GM23338 (cell line): ENCODE measurements around the gene SYNE3. TPM values are rescaled to one million over a fixed set of nuclear protein-coding genes. Genes with fewer than 3 reads are reported as not detected.

Source experiments
- ATAC-seq: fragments of 200-7000 bp; cut with Tn5 transposase; 3 replicates; pipeline ENCODE4 v1.9.1; 2020
- DNase-seq: peaks from one replicate; pipeline ENCODE4 v3.0.0-alpha.2; 2015; ENCODE audit warnings: low spot score
- H2AFZ ChIP-seq: fragments of 200-600 bp; sonication (generic); 2 replicates; pipeline ENCODE4 v1.8.0; 2016; ENCODE audit warnings: antibody characterized with exemption, mild to moderate bottlenecking, moderate library complexity
- H3F3A ChIP-seq: fragments of 200-600 bp; sonication (generic); replicated peaks from 2 replicates; pipeline ENCODE4 v1.8.0; 2017; ENCODE audit warnings: antibody characterized with exemption, mixed run types, low read depth
- H3K27ac ChIP-seq: fragments of 200-600 bp; sonication (generic); 2 replicates; pipeline ENCODE4 v1.6.1; 2016; ENCODE audit warnings: low read depth
- H3K27me3 ChIP-seq: fragments of 200-600 bp; sonication (generic); 2 replicates; pipeline ENCODE4 v1.8.0; 2016; ENCODE audit warnings: mild to moderate bottlenecking, mixed run types, moderate library complexity; ENCODE audit not compliant: insufficient read depth
- H3K36me3 ChIP-seq: fragments of 200-600 bp; sonication (generic); 2 replicates; pipeline ENCODE4 v1.8.0; 2016; ENCODE audit warnings: mild to moderate bottlenecking; ENCODE audit not compliant: insufficient read depth
- H3K4me1 ChIP-seq: fragments of 200-600 bp; sonication (generic); 2 replicates; pipeline ENCODE4 v1.8.0; 2016; ENCODE audit warnings: mild to moderate bottlenecking, moderate library complexity; ENCODE audit not compliant: insufficient read depth
- H3K4me2 ChIP-seq: fragments of 200-600 bp; sonication (generic); 2 replicates; pipeline ENCODE4 v1.7.1; 2017; ENCODE audit warnings: mixed run types
- H3K4me3 ChIP-seq: fragments of 200-600 bp; sonication (generic); 2 replicates; pipeline ENCODE4 v1.6.1; 2016; ENCODE audit warnings: mixed run types
- H3K79me2 ChIP-seq: fragments of 200-600 bp; sonication (generic); replicated peaks from 2 replicates; pipeline ENCODE4 v1.8.0; 2017; ENCODE audit warnings: mild to moderate bottlenecking; ENCODE audit not compliant: insufficient read depth
- H3K9me2 ChIP-seq: fragments of 200-600 bp; sonication (generic); 2 replicates; pipeline ENCODE4 v1.8.0; 2017; ENCODE audit not compliant: insufficient read depth
- H4K20me1 ChIP-seq: fragments of 200-600 bp; sonication (generic); replicated peaks from 2 replicates; pipeline ENCODE4 v1.8.0; 2017; ENCODE audit warnings: mild to moderate bottlenecking; ENCODE audit not compliant: insufficient read depth
- H3K27ac Mint-ChIP-seq: 2 replicates; pipeline ENCODE4 v1.8.0; 2020; ENCODE audit warnings: inconsistent platforms, mild to moderate bottlenecking, moderate library complexity, mixed read lengths
- H3K27me3 Mint-ChIP-seq: 3 replicates; pipeline ENCODE4 v1.8.0; 2022; ENCODE audit warnings: low read depth, mild to moderate bottlenecking, moderate library complexity, mixed read lengths, inconsistent platforms; ENCODE audit not compliant: insufficient read depth, poor library complexity
- H3K36me3 Mint-ChIP-seq: 3 replicates; pipeline ENCODE4 v1.8.0; 2021; ENCODE audit warnings: low read depth, mild to moderate bottlenecking, inconsistent platforms, moderate library complexity, mixed read lengths
- H3K4me1 Mint-ChIP-seq: 3 replicates; pipeline ENCODE4 v1.8.0; 2020; ENCODE audit warnings: mild to moderate bottlenecking, inconsistent platforms, mixed read lengths
- H3K4me3 Mint-ChIP-seq: 3 replicates; pipeline ENCODE4 v1.8.0; 2021; ENCODE audit warnings: moderate library complexity, mild to moderate bottlenecking, inconsistent platforms, mixed read lengths
- H3K9me3 Mint-ChIP-seq: 3 replicates; pipeline ENCODE4 v1.8.0; 2020; ENCODE audit warnings: moderate library complexity, mild to moderate bottlenecking, inconsistent platforms, mixed read lengths
- CREB1 ChIP-seq: fragments of 250-450 bp; sonication (Bioruptor Pico); IDR thresholded peaks from 2 replicates; pipeline ENCODE4 v1.5.0; 2020; ENCODE audit warnings: low read depth, mild to moderate bottlenecking, moderate library complexity
- EZH2 ChIP-seq: fragments of 200-600 bp; sonication (generic); IDR thresholded peaks from one replicate; pipeline ENCODE4 v1.8.0; 2017; ENCODE audit warnings: antibody characterized with exemption, mild to moderate bottlenecking, low read depth; ENCODE audit not compliant: unreplicated experiment
- EZH2phosphoT487 ChIP-seq: fragments of 200-600 bp; sonication (generic); IDR thresholded peaks from one replicate; pipeline ENCODE4 v1.8.1; 2018; ENCODE audit warnings: antibody characterized with exemption; ENCODE audit not compliant: unreplicated experiment
- JUNB ChIP-seq: IDR thresholded peaks from one replicate; pipeline ENCODE4 v1.6.1; 2016; ENCODE audit warnings: antibody characterized with exemption; ENCODE audit not compliant: unreplicated experiment
- NANOG ChIP-seq: IDR thresholded peaks from 2 replicates; pipeline ENCODE4 v1.6.1; 2016; ENCODE audit warnings: antibody characterized with exemption, borderline replicate concordance
- POLR2AphosphoS5 ChIP-seq: IDR thresholded peaks from 2 replicates; pipeline ENCODE4 v1.6.1; 2016; ENCODE audit warnings: antibody characterized with exemption, low read depth
- STAT1 ChIP-seq: IDR thresholded peaks from one replicate; pipeline ENCODE4 v1.6.1; 2016; ENCODE audit warnings: antibody characterized with exemption; ENCODE audit not compliant: unreplicated experiment
- ZNF114 ChIP-seq: fragments of 250-450 bp; sonication (Bioruptor Pico); IDR thresholded peaks from 2 replicates; pipeline ENCODE4 v1.5.0; 2020; ENCODE audit warnings: mild to moderate bottlenecking, moderate library complexity
- ZNF331 ChIP-seq: fragments of 250-450 bp; sonication (Bioruptor Pico); IDR thresholded peaks from 2 replicates; pipeline ENCODE4 v1.5.0; 2020; ENCODE audit warnings: low read depth, mild to moderate bottlenecking, moderate library complexity
- polyA plus RNA-seq: library from polyadenylated mRNA; unstranded; fragments of >200 nt; fragmentation: Nextera tagmentation; extraction: Ambion mirVana; gene quantifications from 2 replicates; pipeline ENCODE4 v1.2.1, GENCODE V29; 2016
- total RNA-seq: library from RNA; depleted of rRNA; stranded (reverse); fragments of >200 nt; shearing (Covaris generic); gene quantifications from 2 replicates; pipeline ENCODE4 v1.2.3, GENCODE V29; 2014
- TF ChIP-seq, protein P1 (sequence below), 2 experiments: fragments of 200-600 bp in 1 of 2; sonication (generic) in 1 of 2; conservative IDR thresholded peaks; 2 replicates each; pipeline versions ENCODE4 v1.5.1 to v1.6.1; 2016 to 2017; ENCODE audit warnings: antibody characterized with exemption in 2 of 2, low read depth in 2 of 2, mild to moderate bottlenecking in 2 of 2, moderate library complexity in 1 of 2
- TF ChIP-seq, protein P2 (sequence below): fragments of 250-450 bp; sonication (Bioruptor Pico); IDR thresholded peaks from 2 replicates; pipeline ENCODE4 v1.5.0; 2020; ENCODE audit warnings: mild to moderate bottlenecking, moderate library complexity
- TF ChIP-seq, protein P3 (sequence below): IDR thresholded peaks from 2 replicates; pipeline ENCODE4 v1.6.1; 2016; ENCODE audit warnings: antibody characterized with exemption
- TF ChIP-seq, protein P4 (sequence below): IDR thresholded peaks from one replicate; pipeline ENCODE4 v1.6.1; 2018; ENCODE audit warnings: antibody characterized with exemption; ENCODE audit not compliant: unreplicated experiment

The SYNE3 gene
- total and polyA plus RNA-seq, 2 experiments from 2014 or later = 0.02 to 0.03 TPM

DNA sequence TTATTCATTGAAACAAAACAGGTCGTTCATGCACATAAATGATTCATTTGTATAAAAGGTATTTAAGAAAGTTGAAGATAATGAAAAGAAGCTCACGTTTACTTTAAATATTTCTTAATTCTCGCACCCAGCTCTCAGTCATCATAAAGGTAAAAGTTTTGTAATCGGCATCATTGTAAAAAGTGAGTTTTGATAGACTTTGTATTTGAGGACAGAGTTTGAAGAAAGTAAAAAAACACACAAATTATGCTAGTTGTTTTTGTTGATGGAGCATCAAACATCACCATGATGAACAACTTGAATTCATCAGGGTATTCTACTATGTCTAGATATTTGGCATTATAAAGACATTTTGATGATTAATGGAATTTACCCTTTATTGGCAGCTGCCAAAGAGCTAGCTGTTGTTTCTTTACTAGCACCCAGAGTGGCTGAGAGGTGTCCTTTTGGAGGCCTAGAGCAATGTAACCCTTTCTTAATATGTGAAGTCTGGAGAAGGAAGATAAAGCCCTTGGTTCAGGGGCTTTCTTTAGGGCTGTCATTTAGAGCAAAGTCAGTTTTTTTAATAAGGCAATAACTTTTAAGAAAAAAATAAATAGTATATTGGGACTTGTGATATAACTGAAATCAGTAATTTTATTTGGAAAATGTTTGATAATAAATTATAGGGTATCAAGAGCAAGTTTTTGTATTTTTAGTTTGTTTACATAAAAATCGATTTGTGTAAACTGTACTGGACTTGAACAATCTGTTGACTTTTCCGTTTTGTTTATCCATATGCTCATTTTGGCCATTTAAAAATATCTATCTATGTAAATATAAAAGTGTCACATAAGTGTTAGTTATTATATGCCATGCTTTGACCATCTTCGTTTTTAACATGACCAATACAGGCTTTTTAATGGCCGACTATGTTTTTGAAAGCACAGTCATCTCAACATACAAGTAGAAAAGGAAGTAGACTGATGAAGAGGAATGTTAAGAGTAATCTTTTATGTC is 25.8 kb upstream of the SYNE3 start:
- Histone ChIP-seq H3F3A (no peaks in the 10 kb centered on the region), H3K4me1 (no peaks in the 10 kb centered on the region; the same call in 1 of the 2 replicates), H3K9me2 (no peaks in the 10 kb centered on the region), H3K36me3 (no peaks in the 10 kb centered on the region), H3K27me3 (no peaks in the 10 kb centered on the region), H3K27ac (no peak overlapping the region), H3K79me2 (peaks cover 79% of the 10 kb centered on the region), H2AFZ (no peak overlapping the region), H4K20me1 (peaks cover 67% of the 10 kb centered on the region), H3K4me3 (no peak overlapping the region), H3K4me2 (no peak overlapping the region)
- Mint-ChIP-seq H3K4me3 (no peak overlapping the region), H3K9me3 (no peaks in the 10 kb centered on the region), H3K36me3 (no peaks in the 10 kb centered on the region), H3K27me3 (no peaks in the 10 kb centered on the region), H3K27ac (no peak overlapping the region), H3K4me1 (peaks cover 14% of the 10 kb centered on the region)
- TF ChIP-seq, protein P1, sequence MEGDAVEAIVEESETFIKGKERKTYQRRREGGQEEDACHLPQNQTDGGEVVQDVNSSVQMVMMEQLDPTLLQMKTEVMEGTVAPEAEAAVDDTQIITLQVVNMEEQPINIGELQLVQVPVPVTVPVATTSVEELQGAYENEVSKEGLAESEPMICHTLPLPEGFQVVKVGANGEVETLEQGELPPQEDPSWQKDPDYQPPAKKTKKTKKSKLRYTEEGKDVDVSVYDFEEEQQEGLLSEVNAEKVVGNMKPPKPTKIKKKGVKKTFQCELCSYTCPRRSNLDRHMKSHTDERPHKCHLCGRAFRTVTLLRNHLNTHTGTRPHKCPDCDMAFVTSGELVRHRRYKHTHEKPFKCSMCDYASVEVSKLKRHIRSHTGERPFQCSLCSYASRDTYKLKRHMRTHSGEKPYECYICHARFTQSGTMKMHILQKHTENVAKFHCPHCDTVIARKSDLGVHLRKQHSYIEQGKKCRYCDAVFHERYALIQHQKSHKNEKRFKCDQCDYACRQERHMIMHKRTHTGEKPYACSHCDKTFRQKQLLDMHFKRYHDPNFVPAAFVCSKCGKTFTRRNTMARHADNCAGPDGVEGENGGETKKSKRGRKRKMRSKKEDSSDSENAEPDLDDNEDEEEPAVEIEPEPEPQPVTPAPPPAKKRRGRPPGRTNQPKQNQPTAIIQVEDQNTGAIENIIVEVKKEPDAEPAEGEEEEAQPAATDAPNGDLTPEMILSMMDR (conservative IDR thresholded peaks at IDR 0.05; ENCODE audit: low read depth in 2 of 2) = no peak
- TF ChIP-seq CREB1 (CRISPR knock-in tag) (no peak), POLR2AphosphoS5 (no peak), NANOG (no peak), EZH2 (no peak), ZNF114 (no peak), JUNB (no peak), EZH2phosphoT487 (no peak), ZNF331 (CRISPR knock-in tag) (no peak), STAT1 (no peak)
- TF ChIP-seq, protein P2, sequence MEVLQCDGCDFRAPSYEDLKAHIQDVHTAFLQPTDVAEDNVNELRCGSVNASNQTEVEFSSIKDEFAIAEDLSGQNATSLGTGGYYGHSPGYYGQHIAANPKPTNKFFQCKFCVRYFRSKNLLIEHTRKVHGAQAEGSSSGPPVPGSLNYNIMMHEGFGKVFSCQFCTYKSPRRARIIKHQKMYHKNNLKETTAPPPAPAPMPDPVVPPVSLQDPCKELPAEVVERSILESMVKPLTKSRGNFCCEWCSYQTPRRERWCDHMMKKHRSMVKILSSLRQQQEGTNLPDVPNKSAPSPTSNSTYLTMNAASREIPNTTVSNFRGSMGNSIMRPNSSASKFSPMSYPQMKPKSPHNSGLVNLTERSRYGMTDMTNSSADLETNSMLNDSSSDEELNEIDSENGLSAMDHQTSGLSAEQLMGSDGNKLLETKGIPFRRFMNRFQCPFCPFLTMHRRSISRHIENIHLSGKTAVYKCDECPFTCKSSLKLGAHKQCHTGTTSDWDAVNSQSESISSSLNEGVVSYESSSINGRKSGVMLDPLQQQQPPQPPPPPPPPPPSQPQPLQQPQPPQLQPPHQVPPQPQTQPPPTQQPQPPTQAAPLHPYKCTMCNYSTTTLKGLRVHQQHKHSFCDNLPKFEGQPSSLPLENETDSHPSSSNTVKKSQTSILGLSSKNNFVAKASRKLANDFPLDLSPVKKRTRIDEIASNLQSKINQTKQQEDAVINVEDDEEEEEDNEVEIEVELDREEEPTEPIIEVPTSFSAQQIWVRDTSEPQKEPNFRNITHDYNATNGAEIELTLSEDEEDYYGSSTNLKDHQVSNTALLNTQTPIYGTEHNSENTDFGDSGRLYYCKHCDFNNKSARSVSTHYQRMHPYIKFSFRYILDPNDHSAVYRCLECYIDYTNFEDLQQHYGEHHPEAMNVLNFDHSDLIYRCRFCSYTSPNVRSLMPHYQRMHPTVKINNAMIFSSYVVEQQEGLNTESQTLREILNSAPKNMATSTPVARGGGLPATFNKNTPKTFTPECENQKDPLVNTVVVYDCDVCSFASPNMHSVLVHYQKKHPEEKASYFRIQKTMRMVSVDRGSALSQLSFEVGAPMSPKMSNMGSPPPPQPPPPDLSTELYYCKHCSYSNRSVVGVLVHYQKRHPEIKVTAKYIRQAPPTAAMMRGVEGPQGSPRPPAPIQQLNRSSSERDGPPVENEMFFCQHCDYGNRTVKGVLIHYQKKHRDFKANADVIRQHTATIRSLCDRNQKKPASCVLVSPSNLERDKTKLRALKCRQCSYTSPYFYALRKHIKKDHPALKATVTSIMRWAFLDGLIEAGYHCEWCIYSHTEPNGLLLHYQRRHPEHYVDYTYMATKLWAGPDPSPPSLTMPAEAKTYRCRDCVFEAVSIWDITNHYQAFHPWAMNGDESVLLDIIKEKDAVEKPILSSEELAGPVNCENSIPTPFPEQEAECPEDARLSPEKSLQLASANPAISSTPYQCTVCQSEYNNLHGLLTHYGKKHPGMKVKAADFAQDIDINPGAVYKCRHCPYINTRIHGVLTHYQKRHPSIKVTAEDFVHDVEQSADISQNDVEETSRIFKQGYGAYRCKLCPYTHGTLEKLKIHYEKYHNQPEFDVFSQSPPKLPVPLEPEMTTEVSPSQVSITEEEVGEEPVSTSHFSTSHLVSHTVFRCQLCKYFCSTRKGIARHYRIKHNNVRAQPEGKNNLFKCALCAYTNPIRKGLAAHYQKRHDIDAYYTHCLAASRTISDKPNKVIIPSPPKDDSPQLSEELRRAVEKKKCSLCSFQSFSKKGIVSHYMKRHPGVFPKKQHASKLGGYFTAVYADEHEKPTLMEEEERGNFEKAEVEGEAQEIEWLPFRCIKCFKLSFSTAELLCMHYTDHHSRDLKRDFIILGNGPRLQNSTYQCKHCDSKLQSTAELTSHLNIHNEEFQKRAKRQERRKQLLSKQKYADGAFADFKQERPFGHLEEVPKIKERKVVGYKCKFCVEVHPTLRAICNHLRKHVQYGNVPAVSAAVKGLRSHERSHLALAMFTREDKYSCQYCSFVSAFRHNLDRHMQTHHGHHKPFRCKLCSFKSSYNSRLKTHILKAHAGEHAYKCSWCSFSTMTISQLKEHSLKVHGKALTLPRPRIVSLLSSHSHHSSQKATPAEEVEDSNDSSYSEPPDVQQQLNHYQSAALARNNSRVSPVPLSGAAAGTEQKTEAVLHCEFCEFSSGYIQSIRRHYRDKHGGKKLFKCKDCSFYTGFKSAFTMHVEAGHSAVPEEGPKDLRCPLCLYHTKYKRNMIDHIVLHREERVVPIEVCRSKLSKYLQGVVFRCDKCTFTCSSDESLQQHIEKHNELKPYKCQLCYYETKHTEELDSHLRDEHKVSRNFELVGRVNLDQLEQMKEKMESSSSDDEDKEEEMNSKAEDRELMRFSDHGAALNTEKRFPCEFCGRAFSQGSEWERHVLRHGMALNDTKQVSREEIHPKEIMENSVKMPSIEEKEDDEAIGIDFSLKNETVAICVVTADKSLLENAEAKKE (CRISPR knock-in tag) = no peak
- TF ChIP-seq, protein P3, sequence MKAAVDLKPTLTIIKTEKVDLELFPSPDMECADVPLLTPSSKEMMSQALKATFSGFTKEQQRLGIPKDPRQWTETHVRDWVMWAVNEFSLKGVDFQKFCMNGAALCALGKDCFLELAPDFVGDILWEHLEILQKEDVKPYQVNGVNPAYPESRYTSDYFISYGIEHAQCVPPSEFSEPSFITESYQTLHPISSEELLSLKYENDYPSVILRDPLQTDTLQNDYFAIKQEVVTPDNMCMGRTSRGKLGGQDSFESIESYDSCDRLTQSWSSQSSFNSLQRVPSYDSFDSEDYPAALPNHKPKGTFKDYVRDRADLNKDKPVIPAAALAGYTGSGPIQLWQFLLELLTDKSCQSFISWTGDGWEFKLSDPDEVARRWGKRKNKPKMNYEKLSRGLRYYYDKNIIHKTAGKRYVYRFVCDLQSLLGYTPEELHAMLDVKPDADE = no peak
- TF ChIP-seq, protein P4, sequence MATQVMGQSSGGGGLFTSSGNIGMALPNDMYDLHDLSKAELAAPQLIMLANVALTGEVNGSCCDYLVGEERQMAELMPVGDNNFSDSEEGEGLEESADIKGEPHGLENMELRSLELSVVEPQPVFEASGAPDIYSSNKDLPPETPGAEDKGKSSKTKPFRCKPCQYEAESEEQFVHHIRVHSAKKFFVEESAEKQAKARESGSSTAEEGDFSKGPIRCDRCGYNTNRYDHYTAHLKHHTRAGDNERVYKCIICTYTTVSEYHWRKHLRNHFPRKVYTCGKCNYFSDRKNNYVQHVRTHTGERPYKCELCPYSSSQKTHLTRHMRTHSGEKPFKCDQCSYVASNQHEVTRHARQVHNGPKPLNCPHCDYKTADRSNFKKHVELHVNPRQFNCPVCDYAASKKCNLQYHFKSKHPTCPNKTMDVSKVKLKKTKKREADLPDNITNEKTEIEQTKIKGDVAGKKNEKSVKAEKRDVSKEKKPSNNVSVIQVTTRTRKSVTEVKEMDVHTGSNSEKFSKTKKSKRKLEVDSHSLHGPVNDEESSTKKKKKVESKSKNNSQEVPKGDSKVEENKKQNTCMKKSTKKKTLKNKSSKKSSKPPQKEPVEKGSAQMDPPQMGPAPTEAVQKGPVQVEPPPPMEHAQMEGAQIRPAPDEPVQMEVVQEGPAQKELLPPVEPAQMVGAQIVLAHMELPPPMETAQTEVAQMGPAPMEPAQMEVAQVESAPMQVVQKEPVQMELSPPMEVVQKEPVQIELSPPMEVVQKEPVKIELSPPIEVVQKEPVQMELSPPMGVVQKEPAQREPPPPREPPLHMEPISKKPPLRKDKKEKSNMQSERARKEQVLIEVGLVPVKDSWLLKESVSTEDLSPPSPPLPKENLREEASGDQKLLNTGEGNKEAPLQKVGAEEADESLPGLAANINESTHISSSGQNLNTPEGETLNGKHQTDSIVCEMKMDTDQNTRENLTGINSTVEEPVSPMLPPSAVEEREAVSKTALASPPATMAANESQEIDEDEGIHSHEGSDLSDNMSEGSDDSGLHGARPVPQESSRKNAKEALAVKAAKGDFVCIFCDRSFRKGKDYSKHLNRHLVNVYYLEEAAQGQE = no peak
- no peak for DNase-seq
- ATAC-seq = no peak
